ENCODE results near the gene TCL1B. TPM values are rescaled to one million over a fixed set of nuclear protein-coding genes. Genes with fewer than 3 reads are reported as not detected.

Gene TCL1B
- total RNA-seq, 1 donor from 2014 or later: not detected

GRCh38 chr14:95696741-95697140, 10.5 kb downstream of the TCL1B start:
- no peaks in the 10 kb centered on the region for H3K36me3 Mint-ChIP-seq (ENCODE audit: low read depth, unreplicated experiment)
- no peak for FAIRE-seq

GRCh38 chr14:95697764-95698163, 11.5 kb downstream of the TCL1B start:
- Histone ChIP-seq H3K79me2 (ENCODE audit: insufficient read depth, low read length) (no peaks in the 10 kb centered on the region), H2AFZ (ENCODE audit: low read depth, low read length) (no peak overlapping the region), H3K27me3 (ENCODE audit: insufficient read depth, low read length) (no peaks in the 10 kb centered on the region), H3K4me1 (ENCODE audit: insufficient read depth, low read length) (no peaks in the 10 kb centered on the region), H3K9me3 (ENCODE audit: insufficient read depth, low read depth, low read length) (no peaks in the 10 kb centered on the region), H3K27ac (ENCODE audit: low read depth, low read length) (no peak overlapping the region), H3K36me3 (ENCODE audit: insufficient read depth, low read length) (no peaks in the 10 kb centered on the region), H3K9ac (ENCODE audit: low read length) (no peak overlapping the region), H3K4me2 (ENCODE audit: low read length) (no peak overlapping the region), H4K20me1 (ENCODE audit: insufficient read depth, low read length) (no peaks in the 10 kb centered on the region), H3K4me3 (ENCODE audit: insufficient read depth, low read depth, low read length) (no peak overlapping the region)
- Mint-ChIP-seq H3K36me3 (ENCODE audit: low read depth, unreplicated experiment) (no peaks in the 10 kb centered on the region), H3K27ac (ENCODE audit: unreplicated experiment) (peak overlapping the region; percentile 65), H3K4me1 (ENCODE audit: low read depth, unreplicated experiment) (peaks cover 7% of the 10 kb centered on the region), H3K4me3 (ENCODE audit: unreplicated experiment) (no peak overlapping the region), H3K9me3 (ENCODE audit: unreplicated experiment) (peaks cover 4% of the 10 kb centered on the region), H3K27me3 (ENCODE audit: low read depth, unreplicated experiment) (peaks cover 10% of the 10 kb centered on the region)
- no peak for DNase-seq (ENCODE audit: low read depth)
- FAIRE-seq: no peak
- TF ChIP-seq EZH2 (IDR thresholded peaks at IDR 0.05; ENCODE audit: insufficient read depth, low read length): no peak

More at GRCh38 chr14:95696741-95697140, 10.5 kb downstream of the TCL1B start:
- Mint-ChIP-seq H3K4me3 (ENCODE audit: unreplicated experiment) (no peak overlapping the region), H3K9me3 (ENCODE audit: unreplicated experiment) (peaks cover 6% of the 10 kb centered on the region), H3K4me1 (ENCODE audit: low read depth, unreplicated experiment) (peaks cover 5% of the 10 kb centered on the region), H3K27ac (ENCODE audit: unreplicated experiment) (no peak overlapping the region), H3K27me3 (ENCODE audit: low read depth, unreplicated experiment) (peaks cover 20% of the 10 kb centered on the region)
- Histone ChIP-seq H3K27ac (ENCODE audit: low read depth, low read length) (no peak overlapping the region), H4K20me1 (ENCODE audit: insufficient read depth, low read length) (no peaks in the 10 kb centered on the region), H3K4me3 (ENCODE audit: insufficient read depth, low read depth, low read length) (no peak overlapping the region), H3K79me2 (ENCODE audit: insufficient read depth, low read length) (no peaks in the 10 kb centered on the region), H2AFZ (ENCODE audit: low read depth, low read length) (no peak overlapping the region), H3K27me3 (ENCODE audit: insufficient read depth, low read length) (no peaks in the 10 kb centered on the region), H3K9me3 (ENCODE audit: insufficient read depth, low read depth, low read length) (no peaks in the 10 kb centered on the region), H3K9ac (ENCODE audit: low read length) (no peak overlapping the region), H3K4me1 (ENCODE audit: insufficient read depth, low read length) (no peaks in the 10 kb centered on the region), H3K36me3 (ENCODE audit: insufficient read depth, low read length) (no peaks in the 10 kb centered on the region), H3K4me2 (ENCODE audit: low read length) (no peak overlapping the region)
- no peak for DNase-seq (ENCODE audit: low read depth)
- TF ChIP-seq EZH2 (IDR thresholded peaks at IDR 0.05; ENCODE audit: insufficient read depth, low read length) (no peak), CTCF (IDR thresholded peaks at IDR 0.05; ENCODE audit: insufficient read depth, low read depth, low read length) (no peak)

- Histone ChIP-seq H3K4me3 (ENCODE audit: insufficient read depth, low read depth, low read length) (no peak overlapping the region), H3K36me3 (ENCODE audit: insufficient read depth, low read length) (no peaks in the 10 kb centered on the region), H3K9me3 (ENCODE audit: insufficient read depth, low read depth, low read length) (no peaks in the 10 kb centered on the region), H3K79me2 (ENCODE audit: insufficient read depth, low read length) (no peaks in the 10 kb centered on the region), H3K4me2 (ENCODE audit: low read length) (no peak overlapping the region), H2AFZ (ENCODE audit: low read depth, low read length) (no peak overlapping the region), H3K27ac (ENCODE audit: low read depth, low read length) (no peak overlapping the region), H3K4me1 (ENCODE audit: insufficient read depth, low read length) (no peaks in the 10 kb centered on the region), H4K20me1 (ENCODE audit: insufficient read depth, low read length) (no peaks in the 10 kb centered on the region), H3K27me3 (ENCODE audit: insufficient read depth, low read length) (no peaks in the 10 kb centered on the region), H3K9ac (ENCODE audit: low read length) (no peak overlapping the region)
- DNase-seq (ENCODE audit: low read depth) (no peak), FAIRE-seq (no peak)
- no peak for TF ChIP-seq EZH2 (IDR thresholded peaks at IDR 0.05; ENCODE audit: insufficient read depth, low read length)
- no peak for TF ChIP-seq CTCF (IDR thresholded peaks at IDR 0.05; ENCODE audit: insufficient read depth, low read depth, low read length)
- Mint-ChIP-seq H3K27ac (ENCODE audit: unreplicated experiment) (no peak overlapping the region), H3K4me3 (ENCODE audit: unreplicated experiment) (no peak overlapping the region), H3K4me1 (ENCODE audit: low read depth, unreplicated experiment) (peaks cover 7% of the 10 kb centered on the region), H3K9me3 (ENCODE audit: unreplicated experiment) (peaks cover 4% of the 10 kb centered on the region), H3K36me3 (ENCODE audit: low read depth, unreplicated experiment) (no peaks in the 10 kb centered on the region), H3K27me3 (ENCODE audit: low read depth, unreplicated experiment) (peaks cover 6% of the 10 kb centered on the region)
Observed at GRCh38 chr14:95698287-95698686, 12.1 kb downstream of the TCL1B start.

All from astrocyte (in vitro differentiated cells and primary cell).